HepG2 (cell line): ENCODE data around the gene INPP1. TPM values are rescaled to one million over a fixed set of nuclear protein-coding genes. Genes with fewer than 3 reads are reported as not detected.

Source experiments
- ATAD3A ChIP-seq: sonication (generic); formaldehyde crosslinking; IDR thresholded peaks from 2 replicates; pipeline ENCODE4 v1.4.0; 2020; ENCODE audit warnings: missing genetic modification reagents
- HCFC1 ChIP-seq: fragments of 150-350 bp; IDR thresholded peaks from 2 replicates; pipeline ENCODE4 v1.6.1; 2014; ENCODE audit warnings: low read depth, low read length
- HES4 ChIP-seq: sonication (generic); formaldehyde crosslinking; IDR thresholded peaks from 2 replicates; pipeline ENCODE4 v1.9.0; 2021; ENCODE audit warnings: mild to moderate bottlenecking, missing genetic modification reagents, borderline replicate concordance
- MXD4 ChIP-seq: IDR thresholded peaks from 2 replicates; pipeline ENCODE4 v1.6.1; 2016; ENCODE audit warnings: mild to moderate bottlenecking, missing biosample characterization, missing genetic modification reagents
- MYC ChIP-seq: sonication (generic); formaldehyde crosslinking; IDR thresholded peaks from 2 replicates; pipeline ENCODE4 v1.9.0; 2021; ENCODE audit warnings: missing genetic modification reagents, borderline replicate concordance
- NFIB ChIP-seq: sonication (generic); formaldehyde crosslinking; IDR thresholded peaks from 2 replicates; pipeline ENCODE4 v1.9.0; 2021; ENCODE audit warnings: missing genetic modification reagents, mild to moderate bottlenecking, borderline replicate concordance
- SMC3 ChIP-seq: IDR thresholded peaks from 2 replicates; pipeline ENCODE4 v1.6.1; 2011; ENCODE audit warnings: low read length, improper control_type of control experiment
- ZBTB20 ChIP-seq: sonication (generic); formaldehyde crosslinking; IDR thresholded peaks from 2 replicates; pipeline ENCODE4 v1.8.1; 2023; ENCODE audit warnings: missing genetic modification reagents, low read depth, mild to moderate bottlenecking, borderline replicate concordance
- ZGPAT ChIP-seq: IDR thresholded peaks from 2 replicates; pipeline ENCODE4 v1.6.1; 2016; ENCODE audit warnings: mild to moderate bottlenecking
- ZNF276 ChIP-seq: sonication (generic); formaldehyde crosslinking; IDR thresholded peaks from 2 replicates; pipeline ENCODE4 v1.4.0; 2020; ENCODE audit warnings: mild to moderate bottlenecking, low read depth, missing genetic modification reagents
- ZNF367 ChIP-seq: sonication (generic); formaldehyde crosslinking; IDR thresholded peaks from 2 replicates; pipeline ENCODE4 v1.4.0; 2020; ENCODE audit warnings: missing genetic modification reagents, borderline replicate concordance
- ZNF407 ChIP-seq: sonication (generic); formaldehyde crosslinking; IDR thresholded peaks from one replicate; pipeline ENCODE4 v1.5.1; 2020; ENCODE audit warnings: mild to moderate bottlenecking, missing genetic modification reagents; ENCODE audit errors: not compliant biosample characterization
- ZNF724P ChIP-seq: sonication (generic); formaldehyde crosslinking; IDR thresholded peaks from 2 replicates; pipeline ENCODE4 v1.8.0; 2022; ENCODE audit warnings: missing genetic modification reagents, borderline replicate concordance
- ZNF766 ChIP-seq: sonication (generic); formaldehyde crosslinking; IDR thresholded peaks from 2 replicates; pipeline ENCODE4 v1.5.0; 2020; ENCODE audit warnings: missing genetic modification reagents, borderline replicate concordance
- polyA plus RNA-seq, 8 experiments: library from polyadenylated mRNA; depleted of rRNA in 3 of 8; stranded (reverse) in 7 of 8; unstranded in 1 of 8; fragments of >200 nt; fragmentation: Illumina TruSeq in 4 of 8; extraction: Trizol in 4 of 8; gene quantifications; 2 replicates each; pipeline versions ENCODE4 v1.2.1 to v1.2.3, GENCODE V29; 2011 to 2016; ENCODE audit warnings: low read depth in 4 of 8, missing spikeins in 1 of 8, mixed read lengths in 1 of 8; ENCODE audit not compliant: insufficient read depth in 1 of 8
- total RNA-seq, 5 experiments: library from RNA; depleted of rRNA; stranded (reverse); fragments of >200 nt; fragmentation: Illumina TruSeq; extraction: Trizol; gene quantifications; 2 replicates each; pipeline ENCODE4 v1.2.3, GENCODE V29; 2016; ENCODE audit warnings: low read depth in 1 of 5
- TF ChIP-seq, protein P1 (sequence below): sonication (generic); formaldehyde crosslinking; IDR thresholded peaks from 2 replicates; pipeline ENCODE4 v1.8.1; 2023; ENCODE audit warnings: mild to moderate bottlenecking, inconsistent platforms, moderate library complexity, missing genetic modification reagents, borderline replicate concordance

INPP1 gene
- total and polyA plus RNA-seq, 2 of the 13 experiments (the other 11 are each of a cell fraction or from before 2014, with no cell fraction given) = 10.0 to 13.3 TPM

GRCh38 chr2:190343536-190344275 lies at the start of gene INPP1 (continued):
- TF ChIP-seq NFIB (CRISPR knock-in tag) (no peak), SMC3 (no peak), HES4 (CRISPR knock-in tag) (peak; percentile 96), ZNF367 (no peak), MYC (CRISPR knock-in tag) (peak; percentile 60; the same call in 1 of the 2 replicates), MXD4 (CRISPR knock-in tag) (peak; percentile 59; the same call in 1 of the 2 replicates), ZNF724P (CRISPR knock-in tag) (peak; percentile 88; the same call in 1 of the 2 replicates), ATAD3A (peak; percentile 44; the same call in 1 of the 2 replicates), ZNF766 (CRISPR knock-in tag) (peak; percentile 65; the same call in 1 of the 2 replicates), ZNF276 (CRISPR knock-in tag) (peak; percentile 84), HCFC1 (no peak), ZNF407 (CRISPR knock-in tag) (peak; percentile 87), ZGPAT (CRISPR knock-in tag) (peak; percentile 77; the same call in 1 of the 2 replicates), ZBTB20 (no peak)
- TF ChIP-seq, protein P1, sequence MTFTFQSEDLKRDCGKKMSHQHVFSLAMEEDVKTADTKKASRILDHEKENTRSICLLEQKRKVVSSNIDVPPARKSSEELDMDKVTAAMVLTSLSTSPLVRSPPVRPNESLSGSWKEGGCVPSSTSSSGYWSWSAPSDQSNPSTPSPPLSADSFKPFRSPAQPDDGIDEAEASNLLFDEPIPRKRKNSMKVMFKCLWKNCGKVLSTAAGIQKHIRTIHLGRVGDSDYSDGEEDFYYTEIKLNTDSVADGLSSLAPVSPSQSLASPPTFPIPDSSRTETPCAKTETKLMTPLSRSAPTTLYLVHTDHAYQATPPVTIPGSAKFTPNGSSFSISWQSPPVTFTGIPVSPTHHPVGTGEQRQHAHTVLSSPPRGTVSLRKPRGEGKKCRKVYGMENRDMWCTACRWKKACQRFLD (CRISPR knock-in tag) = peak; percentile 89
